H9 (cell line): ENCODE measurements around the gene CACHD1. TPM values are rescaled to one million over a fixed set of nuclear protein-coding genes. Genes with fewer than 3 reads are reported as not detected.

Experiments used
- DNase-seq: peaks from one replicate; pipeline ENCODE4 v3.0.0-alpha.2; 2017
- H2AFZ ChIP-seq: one replicate; pipeline ENCODE4 v1.6.1; 2013; ENCODE audit warnings: mild to moderate bottlenecking, low read length, control low read depth, moderate library complexity
- H2AK5ac ChIP-seq: 2 replicates; pipeline ENCODE4 v1.6.1; 2013; ENCODE audit warnings: low read length, control low read depth, mixed read lengths; ENCODE audit not compliant: insufficient read length
- H2BK120ac ChIP-seq: one replicate; pipeline ENCODE4 v1.6.1; 2013; ENCODE audit warnings: low read depth, mild to moderate bottlenecking, low read length, control low read depth, inconsistent platforms; ENCODE audit not compliant: poor library complexity, severe bottlenecking
- H2BK12ac ChIP-seq: 2 replicates; pipeline ENCODE4 v1.6.1; 2013; ENCODE audit warnings: low read length, control low read depth, mixed read lengths, low read depth; ENCODE audit not compliant: insufficient read length
- H2BK15ac ChIP-seq: 2 replicates; pipeline ENCODE4 v1.6.1; 2013; ENCODE audit warnings: low read depth, low read length, control low read depth
- H2BK20ac ChIP-seq: one replicate; pipeline ENCODE4 v1.6.1; 2013; ENCODE audit warnings: low read depth, mild to moderate bottlenecking, low read length, control low read depth, inconsistent platforms; ENCODE audit not compliant: poor library complexity, severe bottlenecking
- H2BK5ac ChIP-seq: 2 replicates; pipeline ENCODE4 v1.6.1; 2013; ENCODE audit warnings: low read length, control low read depth, mixed read lengths; ENCODE audit not compliant: insufficient read length
- H3K14ac ChIP-seq: 2 replicates; pipeline ENCODE4 v1.6.1; 2013; ENCODE audit warnings: low read length, control low read depth; ENCODE audit not compliant: insufficient read depth
- H3K18ac ChIP-seq: 2 replicates; pipeline ENCODE4 v1.6.1; 2013; ENCODE audit warnings: low read depth, mild to moderate bottlenecking, mixed read lengths, low read length, control low read depth; ENCODE audit not compliant: insufficient read length
- H3K23ac ChIP-seq: 2 replicates; pipeline ENCODE4 v1.6.1; 2013; ENCODE audit warnings: low read length, control low read depth, mixed read lengths, low read depth; ENCODE audit not compliant: insufficient read length
- H3K23me2 ChIP-seq: 2 replicates; pipeline ENCODE4 v1.6.1; 2013; ENCODE audit warnings: low read depth, mild to moderate bottlenecking, mixed read lengths, low read length, control low read depth; ENCODE audit not compliant: insufficient read length, poor library complexity, severe bottlenecking
- H3K27ac ChIP-seq: 2 replicates; pipeline ENCODE4 v1.5.1; 2013; ENCODE audit warnings: low read length, control low read depth, mixed read lengths, low read depth; ENCODE audit not compliant: insufficient read length
- H3K27me3 ChIP-seq: 2 replicates; pipeline ENCODE4 v1.6.1; 2013; ENCODE audit warnings: low read length, control low read depth, inconsistent platforms; ENCODE audit not compliant: insufficient read depth
- H3K4ac ChIP-seq: 2 replicates; pipeline ENCODE4 v1.6.1; 2013; ENCODE audit warnings: low read depth, mild to moderate bottlenecking, control low read depth, inconsistent platforms, low read length, moderate library complexity
- H3K4me1 ChIP-seq: 2 replicates; pipeline ENCODE4 v1.6.1; 2013; ENCODE audit warnings: low read length, control low read depth, inconsistent platforms; ENCODE audit not compliant: insufficient read depth
- H3K4me2 ChIP-seq: 2 replicates; pipeline ENCODE4 v1.6.1; 2013; ENCODE audit warnings: low read length, control low read depth, mixed read lengths; ENCODE audit not compliant: insufficient read length, insufficient read depth
- H3K56ac ChIP-seq: 2 replicates; pipeline ENCODE4 v1.6.1; 2013; ENCODE audit warnings: low read depth, mild to moderate bottlenecking, mixed read lengths, low read length, control low read depth; ENCODE audit not compliant: insufficient read length
- H3K79me1 ChIP-seq: 2 replicates; pipeline ENCODE4 v1.6.1; 2013; ENCODE audit warnings: low read depth, mild to moderate bottlenecking, moderate library complexity, low read length, control low read depth, inconsistent platforms; ENCODE audit not compliant: insufficient read depth, poor library complexity, severe bottlenecking
- H3K79me2 ChIP-seq: 2 replicates; pipeline ENCODE4 v1.6.1; 2013; ENCODE audit warnings: low read length, control low read depth, inconsistent platforms; ENCODE audit not compliant: insufficient read depth
- H3K9ac ChIP-seq: 2 replicates; pipeline ENCODE4 v1.6.1; 2013; ENCODE audit warnings: low read length, control low read depth, mixed read lengths; ENCODE audit not compliant: insufficient read length; ENCODE audit errors: extremely low read depth
- H3K9me3 ChIP-seq: one replicate; pipeline ENCODE4 v1.6.1; 2013; ENCODE audit warnings: low read depth, low read length, inconsistent platforms; ENCODE audit not compliant: control insufficient read depth
- H3T11ph ChIP-seq: one replicate; pipeline ENCODE4 v1.6.1; 2013; ENCODE audit warnings: mild to moderate bottlenecking, low read length, control low read depth, inconsistent platforms
- H4K20me1 ChIP-seq: one replicate; pipeline ENCODE4 v1.6.1; 2013; ENCODE audit not compliant: control insufficient read depth, insufficient read length, insufficient read depth
- H4K5ac ChIP-seq: 2 replicates; pipeline ENCODE4 v1.6.1; 2013; ENCODE audit warnings: low read depth, mild to moderate bottlenecking, mixed read lengths, low read length, control low read depth; ENCODE audit not compliant: insufficient read length
- H4K8ac ChIP-seq: replicated peaks from 2 replicates; pipeline ENCODE4 v1.6.1; 2013; ENCODE audit warnings: low read length, control low read depth, mixed read lengths, low read depth; ENCODE audit not compliant: insufficient read length
- H4K91ac ChIP-seq: 2 replicates; pipeline ENCODE4 v1.6.1; 2013; ENCODE audit warnings: low read depth, mild to moderate bottlenecking, moderate library complexity, mixed read lengths, low read length, control low read depth; ENCODE audit not compliant: insufficient read length
- H3K27ac Mint-ChIP-seq, 3 experiments: 2 replicates in 2 of 3; 3 replicates in 1 of 3; pipeline ENCODE4 v1.8.0; 2020 to 2021; ENCODE audit warnings: mixed read lengths in 3 of 3, mild to moderate bottlenecking in 1 of 3, moderate library complexity in 1 of 3
- H3K27me3 Mint-ChIP-seq: 2 replicates; pipeline ENCODE4 v1.8.0; 2021; ENCODE audit warnings: low read depth, mild to moderate bottlenecking, moderate library complexity, mixed read lengths
- H3K36me3 Mint-ChIP-seq, 3 experiments: 2 replicates in 2 of 3; 3 replicates in 1 of 3; pipeline ENCODE4 v1.8.0; 2020 to 2021; ENCODE audit warnings: low read depth in 3 of 3, mixed read lengths in 3 of 3; ENCODE audit not compliant: insufficient read depth in 1 of 3
- H3K4me1 Mint-ChIP-seq, 2 experiments: 2 replicates each; pipeline ENCODE4 v1.8.0; 2020; ENCODE audit warnings: mixed read lengths in 2 of 2
- H3K4me3 Mint-ChIP-seq, 2 experiments: 2 replicates in 1 of 2; 3 replicates in 1 of 2; pipeline ENCODE4 v1.8.0; 2020 to 2021; ENCODE audit warnings: mild to moderate bottlenecking in 2 of 2, mixed read lengths in 2 of 2, moderate library complexity in 1 of 2
- H3K9me3 Mint-ChIP-seq, 2 experiments: 2 replicates in 1 of 2; 3 replicates in 1 of 2; pipeline ENCODE4 v1.8.0; 2020; ENCODE audit warnings: mild to moderate bottlenecking in 2 of 2, mixed read lengths in 2 of 2, moderate library complexity in 1 of 2
- CTCF ChIP-seq: fragments of 200-600 bp; sonication (generic); conservative IDR thresholded peaks from 3 replicates; pipeline ENCODE4 v1.8.0; 2021; ENCODE audit warnings: antibody characterized with exemption, mild to moderate bottlenecking
- WGBS: extraction: QIAGEN DNeasy Blood & Tissue Kit; methylation state at CpG from one replicate; pipeline ENCODE4 v1.1.7; 2013; ENCODE audit warnings: missing lambda C conversion rate, low lambda C conversion rate, mixed read lengths; ENCODE audit not compliant: insufficient read length; ENCODE audit errors: extremely low coverage; 5-methylcytosine and 5-hydroxymethylcytosine counted together
- total RNA-seq: library from RNA; stranded (reverse); gene quantifications from 2 replicates; pipeline ENCODE4 v1.2.1, GENCODE V29; 2021

The CACHD1 gene
- total RNA-seq, 1 experiment from 2014 or later = 94.2 TPM

- no peak overlapping the region for H2BK20ac ChIP-seq
- no peaks in the 10 kb centered on the region for H3K79me2 ChIP-seq
- no peak for TF ChIP-seq CTCF
- H3K18ac ChIP-seq = no peak overlapping the region
- no peak overlapping the region for H4K91ac ChIP-seq
- no peak overlapping the region for H3K56ac ChIP-seq
- Mint-ChIP-seq H3K4me1 (peaks cover 38 to 50% of the 10 kb centered on the region in 2 experiments), H3K36me3 (peaks cover 11 to 22% (median 17%) of the 10 kb centered on the region in 3 experiments), H3K27me3 (no peaks in the 10 kb centered on the region), H3K27ac (peak overlapping the region in 1 of 3 experiments; percentile 78; a peak in 3 of 7 replicates), H3K9me3 (no peaks in the 10 kb centered on the region), H3K4me3 (no peak overlapping the region)
- H4K5ac ChIP-seq = no peak overlapping the region
- WGBS = no CpG with 5 or more reads among the region's 5 CpGs
- no peak overlapping the region for H2BK5ac ChIP-seq
- no peak overlapping the region for H3K4me2 ChIP-seq
- H2BK12ac ChIP-seq = no peak overlapping the region
- 0 out of 2 replicates have a peak, but pooled peaks cover 2% of the 10 kb centered on the region for H3K4me1 ChIP-seq
- H2AK5ac ChIP-seq = no peak overlapping the region
- H2AFZ ChIP-seq = no peak overlapping the region
- no peak overlapping the region for H3K14ac ChIP-seq
- no peaks in the 10 kb centered on the region for H3K79me1 ChIP-seq
- H2BK120ac ChIP-seq = no peak overlapping the region
- no peak overlapping the region for H3K9ac ChIP-seq
- no peak overlapping the region for H3K23ac ChIP-seq
- H3K27ac ChIP-seq = no peak overlapping the region
- no peak overlapping the region for H2BK15ac ChIP-seq
- H4K20me1 ChIP-seq = no peaks in the 10 kb centered on the region
- no peaks in the 10 kb centered on the region for H3K9me3 ChIP-seq
- DNase-seq = no peak
- no peaks in the 10 kb centered on the region for H3K23me2 ChIP-seq
- no peak overlapping the region for H3K4ac ChIP-seq
- H4K8ac ChIP-seq = no peak overlapping the region
- H3T11ph ChIP-seq = no peak overlapping the region
- no peaks in the 10 kb centered on the region for H3K27me3 ChIP-seq
These were observed 126.1 kb downstream of the CACHD1 start for GRCh38 chr1:64595871-64596515.
